Raji (cell line): Measurements from ENCODE around the gene LBR.

Experiments
- POLR2A ChIP-seq: IDR thresholded peaks from 2 replicates; pipeline ENCODE4 v1.6.1; 2011; ENCODE audit warnings: low read depth, low read length, control low read depth; ENCODE audit not compliant: insufficient read depth

The LBR gene

GRCh38 chr1:225453797-225454648 lies 26.2 kb upstream of the LBR start:
- TF ChIP-seq POLR2A = no peak

- no peak for TF ChIP-seq POLR2A
Observed at GRCh38 chr1:225451840-225452515, 24.1 kb upstream of the LBR start.

DNA sequence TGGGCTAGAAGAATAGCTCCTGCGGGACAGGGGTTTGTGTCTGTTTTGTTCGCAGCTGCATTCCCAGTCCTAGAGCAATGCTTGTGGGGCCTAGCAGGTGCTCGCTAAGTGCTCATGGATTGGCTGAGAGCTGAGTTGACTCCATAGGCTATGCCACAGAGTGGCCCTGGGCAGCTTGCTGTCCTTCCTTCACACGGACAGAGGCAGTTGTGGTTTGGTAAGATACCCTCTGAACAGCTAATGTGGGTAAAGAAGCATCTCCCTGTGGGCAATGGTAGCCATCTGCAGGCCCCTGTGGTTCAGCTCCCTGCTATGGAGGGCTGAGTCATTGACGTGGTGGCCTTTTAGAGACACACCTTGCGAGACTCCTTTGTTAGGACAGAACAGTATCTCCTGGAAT lies 23.5 kb upstream of the LBR start:
- TF ChIP-seq POLR2A = no peak

DNA sequence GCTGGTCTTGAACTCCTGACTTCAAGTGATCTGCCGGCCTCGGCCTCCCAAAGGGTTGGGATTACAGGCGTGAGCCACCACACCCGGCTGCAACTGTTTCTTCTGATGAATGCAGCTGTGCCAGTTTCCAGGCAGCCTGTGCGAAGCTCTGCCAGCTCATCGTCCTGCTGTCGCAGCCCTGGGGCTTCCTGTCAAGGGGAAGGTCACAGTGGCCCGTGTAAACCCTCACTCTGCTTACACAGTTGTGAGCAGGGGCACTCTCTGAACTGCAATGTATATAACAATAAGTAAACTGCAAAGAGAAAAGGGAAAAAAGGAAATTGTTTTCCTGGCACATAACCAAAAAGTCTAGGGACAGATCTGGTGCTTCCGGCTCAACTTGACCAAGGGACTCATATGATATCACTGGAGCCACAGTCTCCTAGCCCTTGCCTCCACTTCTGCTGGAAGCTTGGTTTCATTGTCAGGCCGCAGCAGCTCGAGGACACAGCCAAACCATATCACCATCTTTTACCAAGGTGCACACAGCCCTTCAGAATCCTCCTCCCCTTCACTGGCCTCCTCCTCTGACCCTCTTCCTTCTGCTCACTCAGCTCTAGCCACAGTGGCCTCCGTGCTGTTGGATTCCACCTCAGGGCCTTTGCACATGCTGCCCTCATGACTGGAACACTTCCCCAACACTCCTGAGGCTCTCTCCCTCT lies 22.8 kb upstream of the LBR start:
- TF ChIP-seq POLR2A = no peak

GRCh38 chr1:225449774-225450173 lies 21.9 kb upstream of the LBR start:
- TF ChIP-seq POLR2A = no peak

GRCh38 chr1:225449261-225449660 lies 21.4 kb upstream of the LBR start:
- TF ChIP-seq POLR2A = no peak

GRCh38 chr1:225448146-225448805 lies 20.4 kb upstream of the LBR start:
- no peak for TF ChIP-seq POLR2A

- no peak for TF ChIP-seq POLR2A
Observed at GRCh38 chr1:225447650-225448089, 19.8 kb upstream of the LBR start.

GRCh38 chr1:225446981-225447615 lies 19.3 kb upstream of the LBR start:
- no peak for TF ChIP-seq POLR2A

- no peak for TF ChIP-seq POLR2A
Observed at GRCh38 chr1:225446595-225446960, 18.7 kb upstream of the LBR start.

DNA sequence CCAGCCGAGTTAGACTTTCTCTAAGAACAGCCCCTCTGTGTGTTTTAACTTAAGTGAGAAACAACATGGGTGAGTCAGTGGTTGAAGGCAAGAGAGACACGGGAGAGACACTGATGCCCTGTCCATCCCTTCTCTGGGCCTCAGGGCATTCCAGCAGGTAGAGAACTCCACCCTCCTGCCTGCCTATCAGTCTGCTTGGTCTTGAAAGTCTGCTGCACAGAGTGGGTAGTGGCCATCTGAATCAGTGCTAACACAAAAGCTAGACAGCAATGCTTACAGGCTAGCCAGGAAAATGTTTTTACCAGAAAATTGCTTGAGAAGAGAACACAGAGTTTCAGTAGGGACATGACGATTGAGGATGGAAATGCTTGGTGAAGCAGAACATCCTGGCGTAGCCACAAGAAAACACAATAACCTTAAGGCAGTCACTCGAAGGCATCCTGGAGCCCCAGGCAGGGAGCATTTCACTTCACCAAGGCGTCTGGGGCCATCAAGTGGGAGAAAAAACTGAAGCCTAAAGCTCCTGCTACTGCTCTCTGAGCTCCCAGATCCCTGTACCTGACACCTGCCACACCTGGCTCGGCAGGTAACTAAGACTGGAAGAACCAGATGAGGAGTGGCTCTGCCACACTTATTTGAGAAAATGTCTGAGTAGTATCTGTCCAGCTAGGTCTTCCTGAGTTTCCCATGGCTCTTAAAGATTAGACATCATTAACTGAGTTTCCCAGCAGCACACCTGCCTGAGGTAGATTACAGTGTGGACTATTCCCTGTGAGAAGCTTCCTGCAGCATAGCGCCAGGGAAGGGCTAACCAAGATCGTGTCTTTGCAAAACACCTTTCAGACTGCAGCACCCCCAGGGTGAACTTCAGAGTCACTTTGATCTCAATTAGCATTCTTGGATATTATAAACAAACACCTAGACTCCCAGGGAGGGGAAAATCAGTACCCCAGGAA lies 18.1 kb upstream of the LBR start:
- TF ChIP-seq POLR2A = no peak

GRCh38 chr1:225442123-225442505 lies 14.3 kb upstream of the LBR start:
- no peak for TF ChIP-seq POLR2A

DNA sequence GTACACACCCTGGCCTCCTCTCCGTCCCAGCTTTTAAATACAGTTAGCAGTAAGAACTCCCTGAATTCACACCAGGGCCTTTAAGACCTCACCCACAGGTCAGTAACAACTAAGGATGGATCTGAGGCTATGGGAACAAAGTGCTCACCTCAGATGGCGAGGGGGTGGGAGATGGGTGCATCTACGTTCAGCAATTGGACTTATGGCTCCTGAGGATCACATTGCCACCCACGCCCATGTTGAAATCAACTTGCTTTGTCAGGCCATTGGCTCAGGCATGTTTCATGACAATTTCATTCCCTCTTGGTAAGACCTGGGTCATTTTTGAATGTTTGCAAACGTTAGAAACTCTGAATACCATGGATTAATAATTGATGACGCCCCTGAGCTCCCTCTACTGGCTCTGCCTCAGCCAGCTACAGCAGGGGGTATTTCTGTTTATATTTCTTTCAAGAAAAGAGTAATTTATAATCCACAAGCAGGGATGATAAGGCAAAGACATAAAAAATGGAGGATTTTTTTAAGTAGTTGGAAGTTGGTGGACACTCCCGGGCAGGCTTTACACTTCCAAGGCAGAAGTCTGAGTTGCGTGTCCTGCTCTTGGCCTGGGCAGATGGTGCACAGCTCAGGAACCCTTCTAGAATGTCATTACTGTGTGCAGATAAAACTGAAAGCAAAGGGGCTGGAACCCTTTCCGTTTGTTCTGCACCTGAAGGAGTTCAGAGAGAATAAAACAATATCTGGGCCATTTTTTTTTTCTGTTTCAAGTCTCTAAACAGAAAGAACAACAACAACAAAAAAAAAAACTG lies 13.7 kb upstream of the LBR start:
- TF ChIP-seq POLR2A = no peak
